ENCODE data around the gene EPB41L1. TPM values are rescaled to one million over a fixed set of nuclear protein-coding genes. Genes with fewer than 3 reads are reported as not detected.
A peak's percentile ranks its signal among the peaks of the same experiment; 100 is the strongest.

Gene EPB41L1
- total RNA-seq, 2 donors from 2014 or later = 32.3 to 36.7 TPM

- Mint-ChIP-seq H3K4me1 (no peaks in the 10 kb centered on the region), H3K27me3 (ENCODE audit: insufficient read depth) (peaks cover 9% of the 10 kb centered on the region), H3K9me3 (no peaks in the 10 kb centered on the region), H3K27ac (no peak overlapping the region), H3K4me3 (no peak overlapping the region), H3K36me3 (ENCODE audit: low read depth) (no peaks in the 10 kb centered on the region)
- no peaks in the 10 kb centered on the region for H3K9me3 ChIP-seq (ENCODE audit: control insufficient read depth, low read length)
- no peak overlapping the region for H3K9ac ChIP-seq (ENCODE audit: extremely low read depth, low read length, poor library complexity, severe bottlenecking)
- H3K27me3 ChIP-seq (ENCODE audit: control insufficient read depth, insufficient read depth, low read length, poor library complexity, severe bottlenecking) = no peaks in the 10 kb centered on the region
- TF ChIP-seq, protein P1, sequence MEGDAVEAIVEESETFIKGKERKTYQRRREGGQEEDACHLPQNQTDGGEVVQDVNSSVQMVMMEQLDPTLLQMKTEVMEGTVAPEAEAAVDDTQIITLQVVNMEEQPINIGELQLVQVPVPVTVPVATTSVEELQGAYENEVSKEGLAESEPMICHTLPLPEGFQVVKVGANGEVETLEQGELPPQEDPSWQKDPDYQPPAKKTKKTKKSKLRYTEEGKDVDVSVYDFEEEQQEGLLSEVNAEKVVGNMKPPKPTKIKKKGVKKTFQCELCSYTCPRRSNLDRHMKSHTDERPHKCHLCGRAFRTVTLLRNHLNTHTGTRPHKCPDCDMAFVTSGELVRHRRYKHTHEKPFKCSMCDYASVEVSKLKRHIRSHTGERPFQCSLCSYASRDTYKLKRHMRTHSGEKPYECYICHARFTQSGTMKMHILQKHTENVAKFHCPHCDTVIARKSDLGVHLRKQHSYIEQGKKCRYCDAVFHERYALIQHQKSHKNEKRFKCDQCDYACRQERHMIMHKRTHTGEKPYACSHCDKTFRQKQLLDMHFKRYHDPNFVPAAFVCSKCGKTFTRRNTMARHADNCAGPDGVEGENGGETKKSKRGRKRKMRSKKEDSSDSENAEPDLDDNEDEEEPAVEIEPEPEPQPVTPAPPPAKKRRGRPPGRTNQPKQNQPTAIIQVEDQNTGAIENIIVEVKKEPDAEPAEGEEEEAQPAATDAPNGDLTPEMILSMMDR (conservative IDR thresholded peaks at IDR 0.05) = no peak
- H3K4me3 ChIP-seq (ENCODE audit: low read length) = no peak overlapping the region
- no peak overlapping the region for H3K27ac ChIP-seq (ENCODE audit: low read depth, low read length)
- H3K36me3 ChIP-seq (ENCODE audit: control insufficient read depth, insufficient read depth, low read length) = no peaks in the 10 kb centered on the region
- no peaks in the 10 kb centered on the region for H3K4me1 ChIP-seq (ENCODE audit: control insufficient read depth, insufficient read depth, low read length)
- no peak for DNase-seq
- 87 to 88% methylated on average over 5 to 6 of the region's 6 CpGs for WGBS, 2 experiments (ENCODE audit: insufficient coverage in 1 of 2, insufficient read length in 1 of 2)
Observed at GRCh38 chr20:36228770-36229169, 74.2 kb downstream of the EPB41L1 start.

- Histone ChIP-seq H3K27me3 (ENCODE audit: control insufficient read depth, insufficient read depth, low read length, poor library complexity, severe bottlenecking) (no peaks in the 10 kb centered on the region), H3K27ac (ENCODE audit: low read depth, low read length) (no peak overlapping the region), H3K4me3 (ENCODE audit: low read length) (no peak overlapping the region), H3K9me3 (ENCODE audit: control insufficient read depth, low read length) (no peaks in the 10 kb centered on the region), H3K9ac (ENCODE audit: extremely low read depth, low read length, poor library complexity, severe bottlenecking) (no peak overlapping the region), H3K4me1 (ENCODE audit: control insufficient read depth, insufficient read depth, low read length) (no peaks in the 10 kb centered on the region), H3K36me3 (ENCODE audit: control insufficient read depth, insufficient read depth, low read length) (no peaks in the 10 kb centered on the region)
- Mint-ChIP-seq H3K36me3 (ENCODE audit: low read depth) (no peaks in the 10 kb centered on the region), H3K9me3 (no peaks in the 10 kb centered on the region), H3K27me3 (ENCODE audit: insufficient read depth) (peaks cover 9% of the 10 kb centered on the region), H3K4me1 (no peaks in the 10 kb centered on the region), H3K27ac (no peak overlapping the region), H3K4me3 (no peak overlapping the region)
- TF ChIP-seq, protein P1 (conservative IDR thresholded peaks at IDR 0.05) = no peak
- WGBS, 2 experiments (ENCODE audit: insufficient coverage in 1 of 2, insufficient read length in 1 of 2) = 87 to 100% methylated on average over 1 to 2 of the region's 3 CpGs
- DNase-seq = no peak
Observed at GRCh38 chr20:36230019-36230418, 75.5 kb downstream of the EPB41L1 start.

DNA sequence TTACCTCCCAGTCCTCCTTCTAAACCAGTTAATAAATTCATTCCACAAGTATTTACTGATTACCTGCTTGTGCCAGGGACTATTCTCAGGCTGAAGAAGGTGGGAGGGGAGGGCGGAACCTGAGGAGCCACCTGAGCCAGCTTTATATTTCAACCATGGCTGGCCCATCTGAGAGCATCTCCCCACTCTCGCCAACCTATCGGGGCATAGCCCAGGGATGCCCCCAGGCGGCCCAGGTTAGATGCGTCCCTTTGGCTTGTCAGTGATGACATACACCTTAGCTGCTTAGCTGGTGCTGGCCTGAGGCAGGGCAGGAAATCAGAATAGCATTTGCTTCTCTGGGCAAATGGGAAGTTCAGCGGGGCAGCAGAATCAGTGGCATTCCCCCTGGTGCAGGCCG is 76.8 kb downstream of the EPB41L1 start:
- H3K9me3 Mint-ChIP-seq = no peaks in the 10 kb centered on the region
- H3K36me3 Mint-ChIP-seq (ENCODE audit: low read depth) = no peaks in the 10 kb centered on the region
- Histone ChIP-seq H3K9me3 (ENCODE audit: control insufficient read depth, low read length) (no peaks in the 10 kb centered on the region), H3K4me3 (ENCODE audit: low read length) (no peak overlapping the region), H3K27me3 (ENCODE audit: control insufficient read depth, insufficient read depth, low read length, poor library complexity, severe bottlenecking) (no peaks in the 10 kb centered on the region), H3K36me3 (ENCODE audit: control insufficient read depth, insufficient read depth, low read length) (no peaks in the 10 kb centered on the region), H3K9ac (ENCODE audit: extremely low read depth, low read length, poor library complexity, severe bottlenecking) (no peak overlapping the region), H3K27ac (ENCODE audit: low read depth, low read length) (no peak overlapping the region), H3K4me1 (ENCODE audit: control insufficient read depth, insufficient read depth, low read length) (no peaks in the 10 kb centered on the region)
- TF ChIP-seq, protein P1 (conservative IDR thresholded peaks at IDR 0.05) = peak; percentile 21
- peaks cover 5% of the 10 kb centered on the region for H3K4me1 Mint-ChIP-seq
- no peak overlapping the region for H3K4me3 Mint-ChIP-seq
- H3K27me3 Mint-ChIP-seq (ENCODE audit: insufficient read depth) = peaks cover 9% of the 10 kb centered on the region
- DNase-seq = peak; percentile 63
- WGBS, 2 experiments (ENCODE audit: insufficient coverage in 1 of 2, insufficient read length in 1 of 2) = 84 to 100% methylated on average over 3 to 7 of the region's 7 CpGs
- no peak overlapping the region for H3K27ac Mint-ChIP-seq
